ENCODE measurements around the gene SP1.

DNA sequence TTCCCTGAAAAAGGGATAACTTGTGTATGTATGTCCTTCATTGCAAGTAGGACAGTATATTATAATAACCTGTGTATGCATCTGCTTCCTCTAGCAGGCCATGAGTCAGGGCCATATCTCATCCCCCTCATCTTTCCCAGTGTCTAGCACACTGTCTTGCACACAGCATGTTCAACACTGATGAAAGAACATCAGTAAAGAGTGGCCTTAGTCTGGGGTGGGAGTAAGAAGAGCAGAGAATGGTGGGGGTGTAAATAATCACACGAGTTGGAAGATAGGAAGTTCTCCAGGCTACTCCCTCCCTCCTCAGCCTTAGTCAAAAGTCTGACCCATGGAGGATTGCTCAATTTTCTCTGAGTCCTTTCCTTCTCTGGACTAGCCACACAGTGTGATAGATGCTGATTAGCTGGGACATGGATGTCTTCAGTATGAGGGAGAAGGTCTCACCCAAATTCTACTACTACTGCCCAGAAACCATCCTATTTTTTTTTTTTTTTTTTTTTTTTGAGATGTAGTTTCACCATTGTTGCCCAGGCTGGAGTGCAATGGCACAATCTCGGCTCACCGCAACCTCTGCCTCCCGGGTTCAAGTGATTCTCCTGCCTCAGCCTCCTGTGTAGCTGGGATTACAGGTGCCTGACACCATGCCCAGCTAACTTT, 14.6 kb upstream of the SP1 start:
- no peak for TF ChIP-seq EZH2 (IDR thresholded peaks at IDR 0.05; ENCODE audit: insufficient read depth, poor library complexity, severe bottlenecking)
- TF ChIP-seq EZH2phosphoT487 (IDR thresholded peaks at IDR 0.05; ENCODE audit: insufficient read depth, low read depth) = no peak
